ENCODE data around the gene CEP63.

DNA sequence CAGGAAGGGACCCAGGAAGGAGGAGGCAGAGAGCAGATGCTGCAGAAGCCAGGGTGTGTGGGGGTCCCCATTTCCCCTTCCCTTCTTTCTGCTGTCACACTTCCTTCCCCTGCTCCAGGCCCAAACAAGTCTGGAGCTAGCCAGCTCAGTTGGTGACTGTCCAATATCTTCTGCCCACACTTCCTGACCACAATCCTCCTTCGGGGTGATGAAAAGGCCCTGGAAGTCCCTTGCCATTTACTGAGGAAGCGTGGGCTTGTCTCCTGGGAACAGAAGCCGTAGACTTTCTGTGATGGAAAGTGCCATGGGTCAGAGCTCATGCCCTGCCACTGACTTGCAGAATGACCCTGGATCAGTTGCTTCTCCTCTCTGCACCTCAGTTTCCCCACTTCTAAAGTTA lies 39.1 kb upstream of the CEP63 start:
- TF ChIP-seq, protein P1, sequence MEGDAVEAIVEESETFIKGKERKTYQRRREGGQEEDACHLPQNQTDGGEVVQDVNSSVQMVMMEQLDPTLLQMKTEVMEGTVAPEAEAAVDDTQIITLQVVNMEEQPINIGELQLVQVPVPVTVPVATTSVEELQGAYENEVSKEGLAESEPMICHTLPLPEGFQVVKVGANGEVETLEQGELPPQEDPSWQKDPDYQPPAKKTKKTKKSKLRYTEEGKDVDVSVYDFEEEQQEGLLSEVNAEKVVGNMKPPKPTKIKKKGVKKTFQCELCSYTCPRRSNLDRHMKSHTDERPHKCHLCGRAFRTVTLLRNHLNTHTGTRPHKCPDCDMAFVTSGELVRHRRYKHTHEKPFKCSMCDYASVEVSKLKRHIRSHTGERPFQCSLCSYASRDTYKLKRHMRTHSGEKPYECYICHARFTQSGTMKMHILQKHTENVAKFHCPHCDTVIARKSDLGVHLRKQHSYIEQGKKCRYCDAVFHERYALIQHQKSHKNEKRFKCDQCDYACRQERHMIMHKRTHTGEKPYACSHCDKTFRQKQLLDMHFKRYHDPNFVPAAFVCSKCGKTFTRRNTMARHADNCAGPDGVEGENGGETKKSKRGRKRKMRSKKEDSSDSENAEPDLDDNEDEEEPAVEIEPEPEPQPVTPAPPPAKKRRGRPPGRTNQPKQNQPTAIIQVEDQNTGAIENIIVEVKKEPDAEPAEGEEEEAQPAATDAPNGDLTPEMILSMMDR (conservative IDR thresholded peaks at IDR 0.05 in 1 of 2, IDR thresholded peaks at IDR 0.05 in 1 of 2; ENCODE audit: extremely low read depth in 1 of 2, insufficient read depth in 1 of 2, low read depth in 1 of 2, low read length in 2 of 2) = no peak
- no peak for TF ChIP-seq EZH2 (IDR thresholded peaks at IDR 0.05; ENCODE audit: borderline replicate concordance, low read length)

Measured in mammary epithelial cell (primary cell).